Adrenal gland (tissue), 5 donors: ENCODE data around the gene ALDH1A1.

Experiments used
- POLR2A ChIP-seq, 2 donors: fragments of 450-650 bp; IDR thresholded peaks; one replicate each; pipeline ENCODE4 v1.6.1; 2017; ENCODE audit warnings: antibody characterized with exemption in 2 of 2, mild to moderate bottlenecking in 2 of 2, moderate library complexity in 1 of 2
- TF ChIP-seq, protein P1 (sequence below), 6 experiments: fragments of 450-650 bp in 4 of 6; fragments of 200-600 bp in 2 of 6; sonication (generic) in 1 of 6; IDR thresholded peaks; 1 replicate in 5 of 6; 2 replicates in 1 of 6; pipeline versions ENCODE4 v1.5.1 to v1.8.0; 2016 to 2021; ENCODE audit warnings: antibody characterized with exemption in 6 of 6, mild to moderate bottlenecking in 2 of 6, moderate library complexity in 1 of 6
- donor health status: DM: no; HTN: no; CAD: no.

DNA sequence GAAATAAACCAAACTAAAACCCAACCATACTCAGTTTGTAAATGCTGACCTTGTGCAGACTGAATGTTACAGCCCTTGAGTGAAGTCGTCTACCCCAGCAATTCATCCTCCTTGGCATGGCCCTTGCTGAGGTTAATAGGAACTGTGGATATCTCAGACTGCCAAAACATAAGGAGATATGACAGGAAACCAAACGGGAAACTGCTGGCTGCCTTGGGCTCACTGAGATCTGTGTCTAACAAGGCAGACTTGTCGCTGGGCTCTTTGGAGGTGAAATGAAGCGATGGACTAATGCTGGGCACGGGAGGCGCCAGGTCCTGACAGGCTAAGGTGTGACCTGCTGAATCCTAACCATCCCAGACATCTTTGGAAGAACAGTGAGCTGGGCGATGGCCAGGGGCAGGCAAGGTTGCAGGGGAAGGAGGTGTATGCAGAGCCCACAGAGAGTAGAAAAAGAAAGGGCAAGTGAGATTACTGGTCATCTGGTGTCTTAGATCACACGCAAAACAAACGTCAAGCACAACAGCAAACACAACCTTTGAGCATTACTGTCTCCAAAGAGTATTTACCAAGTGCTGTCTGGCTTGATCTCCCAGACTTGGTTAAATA is 44.6 kb upstream of the ALDH1A1 start:
- TF ChIP-seq, protein P1, sequence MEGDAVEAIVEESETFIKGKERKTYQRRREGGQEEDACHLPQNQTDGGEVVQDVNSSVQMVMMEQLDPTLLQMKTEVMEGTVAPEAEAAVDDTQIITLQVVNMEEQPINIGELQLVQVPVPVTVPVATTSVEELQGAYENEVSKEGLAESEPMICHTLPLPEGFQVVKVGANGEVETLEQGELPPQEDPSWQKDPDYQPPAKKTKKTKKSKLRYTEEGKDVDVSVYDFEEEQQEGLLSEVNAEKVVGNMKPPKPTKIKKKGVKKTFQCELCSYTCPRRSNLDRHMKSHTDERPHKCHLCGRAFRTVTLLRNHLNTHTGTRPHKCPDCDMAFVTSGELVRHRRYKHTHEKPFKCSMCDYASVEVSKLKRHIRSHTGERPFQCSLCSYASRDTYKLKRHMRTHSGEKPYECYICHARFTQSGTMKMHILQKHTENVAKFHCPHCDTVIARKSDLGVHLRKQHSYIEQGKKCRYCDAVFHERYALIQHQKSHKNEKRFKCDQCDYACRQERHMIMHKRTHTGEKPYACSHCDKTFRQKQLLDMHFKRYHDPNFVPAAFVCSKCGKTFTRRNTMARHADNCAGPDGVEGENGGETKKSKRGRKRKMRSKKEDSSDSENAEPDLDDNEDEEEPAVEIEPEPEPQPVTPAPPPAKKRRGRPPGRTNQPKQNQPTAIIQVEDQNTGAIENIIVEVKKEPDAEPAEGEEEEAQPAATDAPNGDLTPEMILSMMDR (IDR thresholded peaks at IDR 0.05): no peak
- no peak for TF ChIP-seq POLR2A (IDR thresholded peaks at IDR 0.05)
